Ovary (tissue), 9 donors: ENCODE data around the gene ADCY9. TPM values are rescaled to one million over a fixed set of nuclear protein-coding genes. Genes with fewer than 3 reads are reported as not detected.

ENCODE experiments used
- DNase-seq, 5 donors: peaks; one replicate each; pipeline ENCODE4 v3.0.0-alpha.2; 2019 to 2020
- H3K27ac ChIP-seq, 2 donors: fragments of 200-600 bp; one replicate each; pipeline versions ENCODE4 v1.5.1 to v1.8.0; 2019 to 2022
- H3K27me3 ChIP-seq: fragments of 200-600 bp; one replicate; pipeline ENCODE4 v1.8.0; 2022
- H3K36me3 ChIP-seq: fragments of 200-600 bp; sonication (generic); one replicate; pipeline ENCODE4 v1.5.1; 2019
- H3K4me1 ChIP-seq: one replicate; pipeline ENCODE4 v1.8.1; 2013; ENCODE audit warnings: mild to moderate bottlenecking, moderate library complexity; ENCODE audit not compliant: insufficient read depth
- H3K4me3 ChIP-seq: fragments of 200-600 bp; sonication (generic); one replicate; pipeline ENCODE4 v1.5.1; 2017
- H3K9me3 ChIP-seq, 2 donors: fragments of 200-600 bp in 1 of 2; sonication (generic) in 1 of 2; one replicate each; pipeline versions ENCODE4 v1.5.1 to v1.8.1; 2013 to 2019; ENCODE audit warnings: mild to moderate bottlenecking in 1 of 2, moderate library complexity in 1 of 2
- CTCF ChIP-seq, 3 donors: fragments of 450-650 bp in 2 of 3; fragments of 200-600 bp in 1 of 3; IDR thresholded peaks; one replicate each; pipeline versions ENCODE4 v1.5.1 to v1.8.0; 2016 to 2022; ENCODE audit warnings: antibody characterized with exemption in 3 of 3, mild to moderate bottlenecking in 1 of 3
- EP300 ChIP-seq: sonication (generic); formaldehyde crosslinking; IDR thresholded peaks from one replicate; pipeline ENCODE4 v1.6.1; 2017; ENCODE audit warnings: antibody characterized with exemption
- POLR2A ChIP-seq: fragments of 450-650 bp; IDR thresholded peaks from one replicate; pipeline ENCODE4 v1.6.1; 2017; ENCODE audit warnings: antibody characterized with exemption, mild to moderate bottlenecking, moderate library complexity
- WGBS, 3 donors: extraction: QIAGEN DNeasy Blood & Tissue Kit in 1 of 3; methylation state at CpG; one replicate each; pipeline versions ENCODE4 v1.1.5 to v1.1.7; 2013 to 2017; 5-methylcytosine and 5-hydroxymethylcytosine counted together
- intact Hi-C, 4 donors: fragments of 100-400 bp; cut with DNase I; formaldehyde crosslinking; loops; one replicate each; pipeline versions ENCODE4 v1.11.0 to v1.15.1; 2022 to 2023
- polyA plus RNA-seq, 2 donors: library from polyadenylated mRNA; stranded (reverse); fragments of 200-250 nt in 1 of 2; fragments of 350-450 nt in 1 of 2; fragmentation: Illumina TruSeq in 1 of 2; extraction: RNeasy Lipid Tissue Mini Kit (QIAGEN cat#74804) in 1 of 2; gene quantifications; one replicate each; pipeline ENCODE4 v1.2.3, GENCODE V29; 2013 to 2014
- total RNA-seq, 7 donors: library from RNA; depleted of rRNA in 2 of 7; stranded (reverse); fragments of >200 nt in 2 of 7; fragmentation: NEBNext Ultra II Directional in 3 of 7; extraction: Animal tissue kit (Norgen Biotek cat#: 25700) in 3 of 7; gene quantifications; one replicate each; pipeline versions ENCODE4 v1.1.0 to v1.2.4, GENCODE V29; 2016 to 2023
- donor health status: DM: no; HTN: no; CAD: no; lungs with moderate emphysema.
- donor health status: DM: no; HTN: no; CAD: no.
- donor health status: Bipolar disorder and iron deficiency.
- donor health status: DM: yes; HTN: yes; CAD: no.
- donor health status: DM: no; HTN: no; CAD: no.
- donor health status: DM: yes; HTN: yes; CAD: no.

ADCY9 gene
- total and polyA plus RNA-seq, 9 donors: 10.7 to 31.3 (median 23.3) TPM

GRCh38 chr16:3971706-3972105 is 144.5 kb downstream of the ADCY9 start:
- intact Hi-C loops: no loop called here
- no peaks in the 10 kb centered on the region for H3K27me3 ChIP-seq
- H3K4me1 ChIP-seq: no peaks in the 10 kb centered on the region
- no peak overlapping the region for H3K27ac ChIP-seq
- no peak for DNase-seq
- no peak overlapping the region for H3K4me3 ChIP-seq
- WGBS, 3 donors: 84 to 88% (median 85%) methylated on average over 8 of the region's 8 CpGs
- H3K36me3 ChIP-seq: no peaks in the 10 kb centered on the region
- TF ChIP-seq CTCF (IDR thresholded peaks at IDR 0.05): no peak
- TF ChIP-seq EP300: no peak
- TF ChIP-seq POLR2A: no peak
- no peaks in the 10 kb centered on the region for H3K9me3 ChIP-seq

GRCh38 chr16:3971261-3971660 is 145.0 kb downstream of the ADCY9 start:
- no peaks in the 10 kb centered on the region for H3K4me1 ChIP-seq
- no peaks in the 10 kb centered on the region for H3K9me3 ChIP-seq
- H3K27me3 ChIP-seq: no peaks in the 10 kb centered on the region
- TF ChIP-seq EP300: no peak
- no peak for TF ChIP-seq POLR2A
- no peak for TF ChIP-seq CTCF (IDR thresholded peaks at IDR 0.05)
- H3K27ac ChIP-seq: no peak overlapping the region
- WGBS, 3 donors: 91 to 94% (median 91%) methylated on average over 9 of the region's 9 CpGs
- no peak overlapping the region for H3K4me3 ChIP-seq
- DNase-seq: no peak
- intact Hi-C loops: no loop called here
- H3K36me3 ChIP-seq: no peaks in the 10 kb centered on the region

GRCh38 chr16:3968551-3968950 is 147.7 kb downstream of the ADCY9 start:
- H3K4me3 ChIP-seq: no peak overlapping the region
- H3K27me3 ChIP-seq: no peaks in the 10 kb centered on the region
- TF ChIP-seq CTCF (IDR thresholded peaks at IDR 0.05) (no peak), POLR2A (no peak)
- no peaks in the 10 kb centered on the region for H3K4me1 ChIP-seq
- WGBS, 3 donors: 73 to 80% (median 76%) methylated on average over 8 of the region's 8 CpGs
- no peak for DNase-seq
- no peak overlapping the region for H3K27ac ChIP-seq
- no peaks in the 10 kb centered on the region for H3K36me3 ChIP-seq
- no peaks in the 10 kb centered on the region for H3K9me3 ChIP-seq
- intact Hi-C loops: no loop called here

GRCh38 chr16:3966681-3967080 is 149.6 kb downstream of the ADCY9 start:
- TF ChIP-seq CTCF (IDR thresholded peaks at IDR 0.05) (no peak), POLR2A (no peak), EP300 (no peak)
- DNase-seq: peak in 1 of 5 donors; percentile 31
- WGBS, 3 donors: 97% methylated on average over 24 of the region's 24 CpGs
- Histone ChIP-seq H3K4me3 (no peak overlapping the region), H3K27ac (no peak overlapping the region), H3K9me3 (no peaks in the 10 kb centered on the region), H3K36me3 (no peaks in the 10 kb centered on the region), H3K27me3 (no peaks in the 10 kb centered on the region), H3K4me1 (no peaks in the 10 kb centered on the region)
- intact Hi-C loops: no loop called here
